Esophagus muscularis mucosa (tissue), 4 donors: ENCODE results near the gene ZNF48. TPM values are rescaled to one million over a fixed set of nuclear protein-coding genes. Genes with fewer than 3 reads are reported as not detected.

Experiments
- DNase-seq: peaks from one replicate; pipeline ENCODE4 v3.0.0-alpha.2; 2017; ENCODE audit errors: extremely low spot score
- H3K27ac ChIP-seq, 4 donors: fragments of 200-600 bp; sonication (generic); replicated peaks in 1 of 4; 1 replicate in 3 of 4; 2 replicates in 1 of 4; pipeline ENCODE4 v1.5.1; 2016 to 2019; ENCODE audit warnings: mild to moderate bottlenecking in 1 of 4
- H3K27me3 ChIP-seq, 4 donors: fragments of 200-600 bp; sonication (generic); one replicate each; pipeline versions ENCODE4 v1.5.1 to v1.6.0; 2016 to 2019
- H3K36me3 ChIP-seq, 4 donors: fragments of 200-600 bp; sonication (generic); one replicate each; pipeline ENCODE4 v1.5.1; 2016 to 2019
- H3K4me1 ChIP-seq, 4 donors: fragments of 200-600 bp; sonication (generic); one replicate each; pipeline ENCODE4 v1.5.1; 2016 to 2019
- H3K4me3 ChIP-seq, 4 donors: fragments of 200-600 bp; sonication (generic); 1 replicate in 2 of 4; 2 replicates in 2 of 4; pipeline ENCODE4 v1.5.1; 2016 to 2019; ENCODE audit warnings: mild to moderate bottlenecking in 4 of 4, moderate library complexity in 1 of 4
- H3K9me3 ChIP-seq, 4 donors: fragments of 200-600 bp; sonication (generic); 1 replicate in 3 of 4; 2 replicates in 1 of 4; pipeline ENCODE4 v1.5.1; 2016 to 2019
- CTCF ChIP-seq, 3 experiments: fragments of 200-600 bp in 2 of 3; fragments of 450-650 bp in 1 of 3; sonication (generic) in 2 of 3; IDR thresholded peaks; one replicate each; pipeline ENCODE4 v1.5.1; 2017 to 2019; ENCODE audit warnings: antibody characterized with exemption in 3 of 3, mild to moderate bottlenecking in 2 of 3, moderate library complexity in 1 of 3
- EP300 ChIP-seq: sonication (generic); formaldehyde crosslinking; IDR thresholded peaks from one replicate; pipeline ENCODE4 v1.6.1; 2017; ENCODE audit warnings: antibody characterized with exemption
- POLR2A ChIP-seq: fragments of 450-650 bp; IDR thresholded peaks from one replicate; pipeline ENCODE4 v1.6.1; 2017; ENCODE audit warnings: antibody characterized with exemption, moderate library complexity, mild to moderate bottlenecking, low read depth
- POLR2AphosphoS5 ChIP-seq, 2 donors: sonication (generic); formaldehyde crosslinking; IDR thresholded peaks; one replicate each; pipeline ENCODE4 v1.6.1; 2017; ENCODE audit warnings: antibody characterized with exemption in 2 of 2
- WGBS: methylation state at CpG from one replicate; pipeline ENCODE4 v1.1.5; 2018; 5-methylcytosine and 5-hydroxymethylcytosine counted together
- intact Hi-C: fragments of 100-400 bp; cut with DNase I; formaldehyde crosslinking; loops from one replicate; pipeline ENCODE4 v1.15.1; 2023
- total RNA-seq, 4 donors: library from RNA; depleted of rRNA; stranded (reverse); fragments of >200 nt; gene quantifications; one replicate each; pipeline versions ENCODE4 v1.1.0 to v1.2.1, GENCODE V29; 2016

Gene ZNF48
- total RNA-seq, 4 donors from 2014 or later: 8.3 to 17.6 (median 12.8) TPM

- no peaks in the 10 kb centered on the region for H3K9me3 ChIP-seq
- H3K27ac ChIP-seq: no peak overlapping the region
- peaks cover 17 to 27% (median 24%) of the 10 kb centered on the region in 4 donors for H3K4me1 ChIP-seq
- DNase-seq: no peak
- H3K4me3 ChIP-seq: no peak overlapping the region
- intact Hi-C loops: loop anchor here (10.0 kb wide), 1 partner anchor 171 kb away; the partner anchor contains the start of gene ZNF689
- H3K36me3 ChIP-seq: peaks cover 0 to 21% (median 5%) of the 10 kb centered on the region in 4 donors
- H3K27me3 ChIP-seq: no peaks in the 10 kb centered on the region
- 89% methylated on average over 2 of the region's 2 CpGs for WGBS
- TF ChIP-seq EP300 (no peak), POLR2A (no peak), CTCF (IDR thresholded peaks at IDR 0.05) (no peak), POLR2AphosphoS5 (IDR thresholded peaks at IDR 0.05) (no peak)
Observed at GRCh38 chr16:30443631-30444030, 48.4 kb downstream of the ZNF48 start.

GRCh38 chr16:30444231-30445148 is 49.3 kb downstream of the ZNF48 start:
- Histone ChIP-seq H3K4me3 (peak overlapping the region; percentile 77 to 95 (median 82)), H3K9me3 (no peaks in the 10 kb centered on the region), H3K27ac (peak overlapping the region; percentile 93 to 99 (median 98)), H3K36me3 (peaks cover 0 to 21% (median 5%) of the 10 kb centered on the region in 4 donors), H3K27me3 (no peaks in the 10 kb centered on the region), H3K4me1 (peaks cover 17 to 27% (median 24%) of the 10 kb centered on the region in 4 donors)
- intact Hi-C loops: loop anchor here (10.0 kb wide), 1 partner anchor 170 kb away; the partner anchor contains the start of gene ZNF689
- no peak for TF ChIP-seq CTCF (IDR thresholded peaks at IDR 0.05)
- DNase-seq: no peak
- 94% methylated on average over 29 of the region's 29 CpGs for WGBS

- intact Hi-C loops: loop anchor here (10.0 kb wide), 1 partner anchor 170 kb away; the partner anchor contains the start of gene ZNF689
- 44% methylated on average over 6 of the region's 11 CpGs for WGBS
Observed at GRCh38 chr16:30445149-30445407, 49.9 kb downstream of the ZNF48 start.

GRCh38 chr16:30445408-30446202 is 50.4 kb downstream of the ZNF48 start, which contains the start of gene SEPHS2:
Gene SEPHS2 (minus strand): TSS chr16:30445874. CDS start chr16:30445727, 147 bp downstream.
- Histone ChIP-seq H3K4me3 (peak within 1 kb of the TSS; percentile 77 to 95 (median 82)), H3K4me1 (peaks cover 17 to 27% (median 24%) of the 10 kb centered on the region in 4 donors), H3K9me3 (no peaks in the 10 kb centered on the region), H3K27me3 (no peaks in the 10 kb centered on the region), H3K36me3 (peaks cover 0 to 21% (median 5%) of the 10 kb centered on the region in 4 donors), H3K27ac (peak within 1 kb of the TSS; percentile 93 to 99 (median 98))
- peak; percentile 49 to 58 (median 50) for TF ChIP-seq CTCF (IDR thresholded peaks at IDR 0.05)
- TF ChIP-seq POLR2A: peak; percentile 76
- peak; percentile 89 to 97 for TF ChIP-seq POLR2AphosphoS5 (IDR thresholded peaks at IDR 0.05)
- TF ChIP-seq EP300: no peak
- intact Hi-C loops: loop anchor here (2.0 to 10.0 kb wide), 2 partner anchors 81 to 169 kb away; partner anchors contain the start of genes ZNF689 and ZNF768
- DNase-seq: peak; percentile 99
- under 1% methylated on average over 29 of the region's 59 CpGs for WGBS

More at GRCh38 chr16:30445149-30445407, 49.9 kb downstream of the ZNF48 start:
- H3K27me3 ChIP-seq: no peaks in the 10 kb centered on the region
- H3K9me3 ChIP-seq: no peaks in the 10 kb centered on the region
- TF ChIP-seq CTCF (IDR thresholded peaks at IDR 0.05) (no peak), EP300 (no peak), POLR2AphosphoS5 (IDR thresholded peaks at IDR 0.05) (no peak), POLR2A (no peak)
- peak overlapping the region; percentile 77 to 95 (median 82) for H3K4me3 ChIP-seq
- H3K36me3 ChIP-seq: peaks cover 0 to 21% (median 5%) of the 10 kb centered on the region in 4 donors
- no peak for DNase-seq
- peak overlapping the region; percentile 93 to 99 (median 98) for H3K27ac ChIP-seq
- peaks cover 17 to 27% (median 24%) of the 10 kb centered on the region in 4 donors for H3K4me1 ChIP-seq
